PC-3 (cell line): ENCODE data around the gene TAAR6.

Experiments used
- EZH2 ChIP-seq: fragments of 300-600 bp; sonication (generic); IDR thresholded peaks from one replicate; pipeline ENCODE4 v1.6.1; 2017; ENCODE audit warnings: antibody characterized with exemption, mild to moderate bottlenecking, low read length; ENCODE audit not compliant: unreplicated experiment
- EZH2phosphoT487 ChIP-seq: fragments of 300-600 bp; sonication (generic); IDR thresholded peaks from 2 replicates; pipeline ENCODE4 v1.6.1; 2018; ENCODE audit warnings: mild to moderate bottlenecking, antibody characterized with exemption, low read length, borderline replicate concordance
- TF ChIP-seq, protein P1 (sequence below): fragments of 300-600 bp; sonication (generic); conservative IDR thresholded peaks from 2 replicates; pipeline ENCODE4 v1.5.1; 2017; ENCODE audit warnings: antibody characterized with exemption, low read depth, mild to moderate bottlenecking, low read length

DNA sequence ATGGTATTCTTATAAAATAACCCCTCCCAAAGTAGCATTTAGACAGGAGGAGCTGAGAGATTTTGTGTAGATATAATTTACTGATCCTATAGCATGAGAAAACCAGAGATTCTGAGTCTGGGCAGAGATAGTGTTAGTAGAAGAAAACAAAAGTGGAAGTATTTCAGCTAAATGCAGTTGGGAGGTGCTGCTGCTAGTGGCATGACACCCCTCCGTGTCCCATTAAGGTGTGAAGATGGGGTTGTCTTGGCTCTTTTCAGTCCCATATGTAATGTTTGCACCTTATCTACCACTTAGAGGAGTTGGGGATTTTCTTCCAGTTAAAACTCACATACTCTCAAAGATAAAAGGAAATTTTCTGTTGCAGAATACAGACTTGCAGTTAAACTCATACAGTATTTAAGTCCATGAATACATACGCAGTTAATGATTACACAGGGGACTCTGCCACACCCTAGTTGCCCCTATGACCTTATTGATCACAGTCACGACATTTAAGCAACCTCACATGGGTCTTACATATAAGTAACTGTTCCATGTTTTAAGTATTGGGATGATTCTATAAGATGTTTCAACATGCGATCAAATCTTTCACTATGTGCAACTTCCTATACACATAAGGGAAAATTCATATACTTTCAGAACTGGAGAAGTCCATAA lies 42.5 kb downstream of the TAAR6 start:
- no peak for TF ChIP-seq EZH2
- TF ChIP-seq, protein P1, sequence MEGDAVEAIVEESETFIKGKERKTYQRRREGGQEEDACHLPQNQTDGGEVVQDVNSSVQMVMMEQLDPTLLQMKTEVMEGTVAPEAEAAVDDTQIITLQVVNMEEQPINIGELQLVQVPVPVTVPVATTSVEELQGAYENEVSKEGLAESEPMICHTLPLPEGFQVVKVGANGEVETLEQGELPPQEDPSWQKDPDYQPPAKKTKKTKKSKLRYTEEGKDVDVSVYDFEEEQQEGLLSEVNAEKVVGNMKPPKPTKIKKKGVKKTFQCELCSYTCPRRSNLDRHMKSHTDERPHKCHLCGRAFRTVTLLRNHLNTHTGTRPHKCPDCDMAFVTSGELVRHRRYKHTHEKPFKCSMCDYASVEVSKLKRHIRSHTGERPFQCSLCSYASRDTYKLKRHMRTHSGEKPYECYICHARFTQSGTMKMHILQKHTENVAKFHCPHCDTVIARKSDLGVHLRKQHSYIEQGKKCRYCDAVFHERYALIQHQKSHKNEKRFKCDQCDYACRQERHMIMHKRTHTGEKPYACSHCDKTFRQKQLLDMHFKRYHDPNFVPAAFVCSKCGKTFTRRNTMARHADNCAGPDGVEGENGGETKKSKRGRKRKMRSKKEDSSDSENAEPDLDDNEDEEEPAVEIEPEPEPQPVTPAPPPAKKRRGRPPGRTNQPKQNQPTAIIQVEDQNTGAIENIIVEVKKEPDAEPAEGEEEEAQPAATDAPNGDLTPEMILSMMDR, result no peak
- TF ChIP-seq EZH2phosphoT487, result no peak
